OCI-M1 (cell line): ENCODE results near the gene CCR7.
A peak's percentile ranks its signal among the peaks of the same experiment; 100 is the strongest.

ENCODE experiments used
- DNase-seq: peaks from one replicate; lab custom pipeline; 2025; lab: John Stamatoyannopoulos, UW

CCR7 gene

DNA sequence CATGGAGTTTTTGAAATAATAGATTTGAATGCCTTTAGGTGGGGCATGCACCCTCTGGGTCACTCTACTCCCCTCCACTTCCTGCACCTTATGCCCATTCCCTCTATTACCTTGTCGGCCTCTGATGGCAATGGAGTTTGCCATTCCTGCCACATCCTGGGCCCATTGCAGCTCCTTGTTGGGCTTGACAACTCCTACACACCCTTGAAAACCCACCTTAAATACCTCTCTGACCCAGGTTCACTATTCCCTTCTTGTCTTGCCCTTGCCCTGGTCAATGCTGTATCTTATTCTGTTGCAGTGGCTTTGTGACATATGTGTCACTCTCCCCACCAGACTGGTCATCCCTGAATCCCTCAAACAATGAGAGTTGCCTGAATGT lies 2.4 kb downstream of the CCR7 start:
- DNase-seq, result no peak

DNA sequence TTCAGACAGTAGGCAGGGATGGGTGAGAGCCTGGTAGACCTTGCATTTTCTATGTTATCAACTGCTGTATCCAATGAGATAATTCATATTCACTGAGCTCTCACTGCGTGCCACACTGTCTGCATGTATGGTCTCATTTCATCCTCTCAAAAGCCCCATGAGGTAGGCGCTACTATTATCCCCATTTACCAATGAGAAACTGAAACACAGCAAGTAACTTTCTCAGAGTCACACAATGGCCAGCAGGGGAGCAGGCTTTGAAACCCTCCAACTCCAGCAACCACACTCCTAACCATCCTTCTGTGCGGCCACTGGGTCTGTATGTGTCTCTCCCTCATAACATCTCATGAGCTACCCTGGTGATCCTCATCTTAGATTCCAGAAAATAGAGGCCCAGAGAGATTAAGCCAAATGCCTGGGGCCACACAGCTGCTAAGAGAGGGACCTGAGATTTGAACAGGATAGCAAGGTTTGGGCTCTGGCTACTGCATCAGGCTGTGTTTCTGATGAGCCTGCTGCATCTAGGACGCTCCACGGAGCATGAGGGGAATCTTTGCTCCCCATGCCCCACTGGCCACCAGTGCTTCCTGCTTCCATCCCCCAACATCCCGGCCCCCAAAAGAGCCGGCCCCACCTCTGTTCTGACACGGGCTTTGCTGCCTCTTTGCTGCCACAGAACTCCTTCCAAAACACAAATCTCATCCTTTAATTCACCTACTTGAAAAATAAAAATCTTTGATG lies 3.2 kb downstream of the CCR7 start:
- DNase-seq, result peak; percentile 57

- no peak for DNase-seq
Observed at GRCh38 chr17:40561294-40561870, 3.9 kb downstream of the CCR7 start.

DNA sequence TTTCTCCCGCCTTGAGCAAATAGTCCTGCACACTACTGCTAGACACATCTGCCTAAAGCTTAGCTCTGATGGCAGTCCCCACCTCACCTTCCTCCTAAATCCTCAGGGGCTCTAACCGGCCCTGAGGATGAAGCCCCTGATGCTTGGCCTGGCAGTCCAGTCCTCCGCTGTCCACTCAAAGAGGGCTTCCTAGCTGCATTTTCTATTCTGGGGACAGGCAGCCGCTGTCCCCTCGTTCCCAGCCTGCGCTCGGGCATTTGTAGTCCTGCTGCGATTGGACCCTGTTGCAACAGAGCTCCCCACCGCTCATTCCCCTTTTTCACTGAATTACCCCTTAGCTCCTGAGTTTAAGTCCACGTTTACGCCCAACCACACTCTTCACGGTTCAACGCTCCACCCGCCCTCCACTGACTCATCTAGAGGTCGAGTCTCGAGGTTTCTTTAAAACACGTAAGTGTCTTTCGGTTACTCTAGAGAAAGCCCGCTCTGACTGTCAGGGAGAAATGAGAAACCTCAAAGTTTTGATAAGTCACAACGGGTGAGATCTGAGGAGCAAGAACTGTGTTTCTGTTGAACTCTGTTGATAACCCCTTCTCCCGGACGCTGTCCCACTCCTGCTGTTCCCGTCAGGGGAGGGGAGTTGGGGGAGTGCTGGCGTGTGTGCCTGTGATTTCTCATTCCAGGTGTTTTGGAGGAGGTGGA lies 4.5 kb downstream of the CCR7 start:
- DNase-seq, result peak; percentile 89

DNA sequence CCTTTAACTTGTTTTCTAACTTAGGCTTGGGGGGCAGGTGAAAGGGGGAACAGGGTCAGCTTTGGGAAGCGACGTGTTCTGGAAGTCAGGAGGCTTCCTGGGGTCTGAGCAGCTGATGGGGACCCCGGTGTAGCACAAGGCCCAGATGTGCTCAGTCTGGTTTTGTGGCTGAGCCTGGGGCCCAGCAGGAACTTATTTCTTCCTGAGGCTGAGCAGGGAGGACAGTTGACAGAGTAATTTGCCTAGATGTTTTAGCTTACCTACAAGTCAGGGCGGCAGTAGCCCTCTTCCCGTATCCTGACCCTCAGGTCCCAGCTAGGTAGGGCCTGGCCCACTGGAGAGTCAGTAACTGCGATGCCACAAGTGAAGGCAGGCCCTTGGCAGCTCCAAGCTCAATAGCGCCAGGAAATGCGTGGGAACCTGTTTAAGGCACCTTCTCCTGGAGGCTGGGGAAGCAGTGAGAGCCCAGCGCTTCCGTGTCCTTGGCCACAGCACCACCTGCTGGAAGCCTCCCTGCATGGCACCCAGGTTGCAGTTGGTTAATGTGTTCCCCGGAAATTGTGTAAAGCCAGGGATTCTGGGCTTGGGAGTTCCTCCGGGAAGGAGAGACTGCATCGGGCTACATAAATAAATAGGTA lies 5.2 kb downstream of the CCR7 start:
- DNase-seq, result peak; percentile 92

- no peak for DNase-seq
Observed at GRCh38 chr17:40559564-40559916, 5.7 kb downstream of the CCR7 start.

- no peak for DNase-seq
Observed at GRCh38 chr17:40558890-40559563, 6.2 kb downstream of the CCR7 start.

DNA sequence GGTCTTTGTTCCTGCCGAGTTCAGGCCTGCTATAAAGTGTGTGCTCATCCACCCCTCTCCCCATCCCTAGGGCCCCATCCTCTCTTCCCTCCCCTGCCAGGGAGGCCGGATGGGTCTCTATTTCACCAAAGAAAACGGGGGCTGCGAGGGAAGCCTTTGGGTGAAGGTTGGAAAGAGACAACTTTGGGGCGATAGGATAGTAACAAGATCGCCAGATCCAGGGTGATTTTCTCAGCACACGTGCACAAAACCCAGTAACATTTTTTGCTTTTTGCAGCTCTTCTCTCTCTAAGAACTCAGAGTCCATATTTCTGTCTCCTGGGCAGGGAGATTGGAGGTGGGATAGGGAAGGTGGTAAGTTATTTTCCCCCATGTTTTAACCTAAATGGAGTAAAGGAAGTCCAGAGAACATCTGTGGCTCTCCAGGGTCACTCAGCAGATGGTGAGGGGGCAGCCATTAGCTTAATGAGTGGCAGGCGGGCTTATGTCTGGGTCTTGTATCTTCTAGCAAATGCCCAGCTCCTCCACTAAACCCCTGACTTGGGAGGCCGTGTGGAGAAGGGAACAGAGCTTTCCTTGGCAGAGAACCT lies 6.9 kb downstream of the CCR7 start:
- no peak for DNase-seq

DNA sequence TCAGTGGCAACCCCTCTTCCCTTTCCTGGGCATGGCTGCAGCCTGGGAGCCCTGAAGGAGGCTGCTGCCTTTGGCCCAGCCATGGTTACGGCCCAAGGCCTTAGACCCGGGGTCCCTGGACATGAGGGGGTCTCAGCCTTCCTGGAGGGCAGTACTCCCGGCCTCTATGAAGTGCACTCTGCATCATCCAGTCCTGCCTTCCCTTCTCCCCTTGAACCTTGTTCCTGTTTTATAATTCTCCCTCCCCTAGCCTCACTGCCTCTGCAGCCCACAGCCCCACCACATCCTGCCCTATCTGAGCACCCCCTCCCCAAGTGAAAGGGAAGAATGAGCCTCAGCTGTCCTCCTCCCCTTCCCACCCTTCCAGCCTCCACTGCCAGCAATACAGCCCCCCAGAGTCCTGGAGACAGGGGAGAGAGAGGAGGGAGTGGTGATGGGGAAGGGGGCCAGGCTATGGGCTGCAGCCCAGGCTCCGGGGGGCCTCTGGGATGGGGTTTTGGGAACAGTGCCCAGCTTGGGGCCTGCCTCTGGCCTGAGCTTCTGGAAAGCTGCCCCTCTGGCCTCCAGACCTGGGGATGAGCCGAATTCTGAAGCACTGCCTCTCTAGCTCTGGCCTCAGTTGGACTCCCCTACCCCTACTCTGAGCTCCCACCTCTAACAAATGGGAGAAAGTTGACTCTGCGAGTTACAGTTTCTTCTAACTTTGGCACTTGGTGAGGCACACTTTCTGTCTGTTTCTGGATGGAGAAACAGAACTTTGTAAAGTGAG lies 7.6 kb downstream of the CCR7 start:
- peak; percentile 27 for DNase-seq

DNA sequence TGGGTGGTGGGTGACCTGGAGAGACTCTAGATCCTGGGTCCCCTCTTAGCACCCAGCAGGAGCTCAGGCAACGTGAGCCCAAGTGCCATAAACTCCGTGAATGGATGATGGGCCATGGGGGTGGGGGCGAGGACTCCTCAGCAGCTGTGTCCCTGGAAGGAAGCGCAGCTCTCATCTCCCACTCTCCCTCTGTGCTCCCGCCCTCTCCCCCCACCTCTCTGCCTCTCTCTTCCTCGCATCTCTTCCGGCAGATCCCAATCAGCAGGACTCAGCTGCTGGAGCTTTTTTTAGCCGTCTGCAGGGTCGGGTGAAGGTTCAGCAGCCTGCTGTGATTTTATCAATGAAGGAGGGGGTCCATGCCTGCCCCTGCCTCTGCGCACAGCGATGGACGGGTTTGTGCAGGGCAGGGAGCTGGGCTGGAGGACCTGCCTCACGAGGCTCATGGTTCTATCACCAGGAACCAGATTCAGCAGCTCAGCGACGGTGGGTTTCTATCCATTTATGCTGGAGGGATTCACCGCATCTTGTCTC lies 8.3 kb downstream of the CCR7 start:
- peak; percentile 43 for DNase-seq

GRCh38 chr17:40556198-40556661 lies 9.0 kb downstream of the CCR7 start:
- peak; percentile 15 for DNase-seq

- no peak for DNase-seq
Observed at GRCh38 chr17:40555296-40556190, 9.7 kb downstream of the CCR7 start.

DNA sequence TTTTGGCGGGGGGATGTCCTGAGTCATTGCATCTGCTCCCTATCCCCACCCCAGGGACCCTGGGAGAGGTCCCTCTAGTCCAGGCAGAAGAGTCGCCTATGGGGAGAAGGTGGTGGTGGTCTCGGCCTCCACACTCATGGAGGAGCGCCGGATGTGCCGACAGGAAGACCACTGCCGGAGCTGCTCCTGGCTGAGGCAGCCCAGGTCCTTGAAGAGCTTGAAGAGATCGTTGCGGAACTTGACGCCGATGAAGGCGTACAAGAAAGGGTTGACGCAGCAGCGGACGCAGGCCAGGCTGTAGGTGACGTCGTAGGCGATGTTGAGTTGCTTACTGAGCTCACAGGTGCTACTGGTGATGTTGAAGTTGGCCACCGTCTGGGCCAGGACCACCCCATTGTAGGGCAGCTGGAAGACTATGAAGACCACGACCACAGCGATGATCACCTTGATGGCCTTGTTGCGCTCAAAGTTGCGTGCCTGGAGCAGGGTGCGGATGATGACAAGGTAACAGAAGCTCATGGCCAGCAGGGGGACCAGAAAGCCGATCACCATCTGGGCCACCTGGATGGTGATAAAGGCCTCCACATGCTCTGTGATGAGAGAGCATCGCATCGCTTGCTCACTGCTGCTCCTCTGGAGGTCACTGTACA lies 10.5 kb downstream of the CCR7 start:
- DNase-seq, result no peak

- peak; percentile 96 for DNase-seq
Observed at GRCh38 chr17:40553694-40554534, 11.4 kb downstream of the CCR7 start.

DNA sequence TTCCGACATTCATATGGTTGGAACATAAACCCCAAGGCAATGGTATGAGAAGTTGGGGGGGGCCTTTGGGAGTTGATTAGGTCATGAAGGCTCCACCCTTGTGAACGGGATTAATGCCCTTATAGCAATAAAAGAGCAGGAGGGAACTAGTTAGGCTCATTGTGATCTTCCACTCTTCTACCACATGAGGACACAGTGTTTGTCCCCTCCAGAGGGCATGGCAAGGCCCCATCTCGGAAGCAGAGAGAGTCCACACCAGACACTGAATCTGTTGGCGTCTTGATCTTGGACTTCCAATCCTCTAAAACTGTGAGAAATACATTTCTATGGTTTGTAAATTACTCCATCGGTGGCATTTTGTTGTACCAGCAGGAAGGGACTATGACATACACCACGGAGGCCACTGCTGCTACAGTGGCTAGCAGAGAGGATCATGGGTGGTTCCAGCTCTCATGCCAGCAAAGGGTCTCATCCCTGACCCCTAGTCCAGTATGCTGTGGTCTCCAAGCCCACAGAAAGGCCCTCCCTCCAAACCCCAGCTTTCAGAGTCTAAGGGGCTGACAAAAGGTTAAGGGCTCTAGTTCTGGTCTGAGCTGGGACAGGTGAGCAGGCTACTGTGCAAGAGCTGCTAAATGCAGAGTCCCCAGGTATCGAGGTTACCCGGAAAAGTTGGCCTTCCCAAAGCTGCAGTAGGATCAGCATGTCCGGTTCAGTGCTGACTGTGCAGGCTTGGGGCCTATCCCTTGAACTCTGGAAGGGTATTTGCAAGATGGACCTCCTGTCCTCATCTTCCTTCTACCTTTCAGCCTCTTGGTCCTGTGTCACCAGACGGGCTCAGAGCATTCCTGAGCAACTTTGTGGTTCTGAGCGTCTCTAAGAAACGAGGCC lies 12.2 kb downstream of the CCR7 start:
- no peak for DNase-seq

GRCh38 chr17:40551879-40552768 lies 13.1 kb downstream of the CCR7 start:
- DNase-seq, result no peak
